HG03571 (cell line): Measurements from ENCODE around the gene ZC3H12C.
A peak's percentile ranks its signal among the peaks of the same experiment; 100 is the strongest.

ENCODE experiments used
- ATAC-seq: cut with Tn5 transposase; IDR thresholded peaks from one replicate; pipeline ENCODE4 v1.9.1; 2021; ENCODE audit not compliant: unreplicated experiment

Gene ZC3H12C

GRCh38 chr11:110076371-110076965 is 16.7 kb upstream of the ZC3H12C start:
- ATAC-seq, result no peak

- ATAC-seq, result no peak
These were observed 15.8 kb upstream of the ZC3H12C start for GRCh38 chr11:110077346-110077745.

GRCh38 chr11:110077831-110078325 is 15.3 kb upstream of the ZC3H12C start:
- ATAC-seq, result peak; percentile 93

- no peak for ATAC-seq
These were observed 14.2 kb upstream of the ZC3H12C start for GRCh38 chr11:110078923-110079544.

GRCh38 chr11:110079726-110080125 is 13.5 kb upstream of the ZC3H12C start:
- no peak for ATAC-seq

- ATAC-seq, result no peak
These were observed 11.5 kb upstream of the ZC3H12C start for GRCh38 chr11:110081462-110082376.

GRCh38 chr11:110082899-110083298 is 10.3 kb upstream of the ZC3H12C start:
- ATAC-seq, result no peak

- ATAC-seq, result no peak
These were observed 7.8 kb upstream of the ZC3H12C start for GRCh38 chr11:110085255-110085838.

- no peak for ATAC-seq
These were observed 6.3 kb upstream of the ZC3H12C start for GRCh38 chr11:110086892-110087309.

GRCh38 chr11:110087812-110088534 is 5.2 kb upstream of the ZC3H12C start:
- ATAC-seq, result no peak

GRCh38 chr11:110088535-110089344 is 4.5 kb upstream of the ZC3H12C start:
- no peak for ATAC-seq

- no peak for ATAC-seq
These were observed 3.4 kb upstream of the ZC3H12C start for GRCh38 chr11:110089617-110090282.

GRCh38 chr11:110090466-110091026 is 2.6 kb upstream of the ZC3H12C start:
- no peak for ATAC-seq

- ATAC-seq, result no peak
These were observed 1.1 kb upstream of the ZC3H12C start for GRCh38 chr11:110092111-110092514.

- peak; percentile 22 for ATAC-seq
These were observed 460 bp downstream of the ZC3H12C start for GRCh38 chr11:110093407-110094297.

- ATAC-seq, result no peak
These were observed 1.4 kb downstream of the ZC3H12C start for GRCh38 chr11:110094298-110095285.

GRCh38 chr11:110095554-110095953 is 2.4 kb downstream of the ZC3H12C start:
- no peak for ATAC-seq
